RWPE2 (cell line): ENCODE measurements around the gene ILK.

ENCODE experiments used
- ATAC-seq: fragments of 200-7000 bp; cut with Tn5 transposase; 3 replicates; pipeline ENCODE4 v1.9.1; 2021; ENCODE audit warnings: low read depth
- DNase-seq: peaks from one replicate; pipeline ENCODE4 v3.0.0-alpha.2; 2020; ENCODE audit warnings: low spot score
- H3K27ac ChIP-seq: fragments of 450-650 bp; 2 replicates; pipeline ENCODE4 v1.5.1; 2017; ENCODE audit warnings: mild to moderate bottlenecking; ENCODE audit not compliant: poor library complexity, severe bottlenecking
- H3K27me3 ChIP-seq: fragments of 250-450 bp; sonication (Bioruptor Pico); 2 replicates; pipeline ENCODE4 v1.5.1; 2021; ENCODE audit warnings: mild to moderate bottlenecking, moderate library complexity; ENCODE audit not compliant: insufficient read depth, poor library complexity, severe bottlenecking
- H3K36me3 ChIP-seq: fragments of 250-450 bp; sonication (Bioruptor Pico); 2 replicates; pipeline ENCODE4 v1.5.1; 2020; ENCODE audit warnings: low read depth, mild to moderate bottlenecking, moderate library complexity
- H3K4me1 ChIP-seq: fragments of 250-450 bp; sonication (Bioruptor Pico); 2 replicates; pipeline ENCODE4 v1.5.1; 2021; ENCODE audit warnings: mild to moderate bottlenecking, moderate library complexity; ENCODE audit not compliant: insufficient read depth, poor library complexity, severe bottlenecking
- H3K4me3 ChIP-seq: fragments of 250-450 bp; sonication (Bioruptor Pico); 2 replicates; pipeline ENCODE4 v1.5.1; 2021; ENCODE audit warnings: mild to moderate bottlenecking, moderate library complexity; ENCODE audit not compliant: severe bottlenecking
- H3K9me3 ChIP-seq: fragments of 250-450 bp; sonication (Bioruptor Pico); 2 replicates; pipeline ENCODE4 v1.5.1; 2021; ENCODE audit warnings: mild to moderate bottlenecking, moderate library complexity; ENCODE audit not compliant: severe bottlenecking
- TF ChIP-seq, protein P1 (sequence below): fragments of 450-650 bp; IDR thresholded peaks from one replicate; pipeline ENCODE4 v1.5.1; 2017; ENCODE audit warnings: mild to moderate bottlenecking, moderate library complexity; ENCODE audit not compliant: poor library complexity, severe bottlenecking

ILK gene

DNA sequence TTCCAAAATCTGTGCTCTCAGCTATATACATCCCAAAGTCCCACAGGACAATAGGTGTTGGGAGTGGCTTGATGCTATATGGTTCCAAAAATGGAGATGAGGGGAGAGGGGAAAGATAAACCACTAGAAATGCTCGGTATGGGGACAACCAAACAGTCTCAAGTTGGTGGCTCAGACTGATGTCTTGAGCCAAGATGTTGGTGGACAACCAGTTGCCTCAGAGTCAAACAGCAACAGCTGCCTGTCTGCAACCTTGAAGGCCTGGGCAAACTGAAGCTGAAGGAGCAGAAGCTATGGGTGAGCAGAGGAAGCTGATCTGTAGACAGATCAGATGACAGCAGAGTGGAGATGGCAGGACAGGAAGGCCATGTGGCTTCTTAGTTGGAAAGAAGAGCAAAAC, 4.1 kb upstream of the ILK start:
- peaks cover 57% of the 10 kb centered on the region for H3K36me3 ChIP-seq
- H3K27me3 ChIP-seq = no peaks in the 10 kb centered on the region
- H3K4me3 ChIP-seq = no peak overlapping the region
- TF ChIP-seq, protein P1, sequence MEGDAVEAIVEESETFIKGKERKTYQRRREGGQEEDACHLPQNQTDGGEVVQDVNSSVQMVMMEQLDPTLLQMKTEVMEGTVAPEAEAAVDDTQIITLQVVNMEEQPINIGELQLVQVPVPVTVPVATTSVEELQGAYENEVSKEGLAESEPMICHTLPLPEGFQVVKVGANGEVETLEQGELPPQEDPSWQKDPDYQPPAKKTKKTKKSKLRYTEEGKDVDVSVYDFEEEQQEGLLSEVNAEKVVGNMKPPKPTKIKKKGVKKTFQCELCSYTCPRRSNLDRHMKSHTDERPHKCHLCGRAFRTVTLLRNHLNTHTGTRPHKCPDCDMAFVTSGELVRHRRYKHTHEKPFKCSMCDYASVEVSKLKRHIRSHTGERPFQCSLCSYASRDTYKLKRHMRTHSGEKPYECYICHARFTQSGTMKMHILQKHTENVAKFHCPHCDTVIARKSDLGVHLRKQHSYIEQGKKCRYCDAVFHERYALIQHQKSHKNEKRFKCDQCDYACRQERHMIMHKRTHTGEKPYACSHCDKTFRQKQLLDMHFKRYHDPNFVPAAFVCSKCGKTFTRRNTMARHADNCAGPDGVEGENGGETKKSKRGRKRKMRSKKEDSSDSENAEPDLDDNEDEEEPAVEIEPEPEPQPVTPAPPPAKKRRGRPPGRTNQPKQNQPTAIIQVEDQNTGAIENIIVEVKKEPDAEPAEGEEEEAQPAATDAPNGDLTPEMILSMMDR = no peak
- ATAC-seq = no peak
- no peak for DNase-seq
- no peaks in the 10 kb centered on the region for H3K4me1 ChIP-seq
- H3K9me3 ChIP-seq = no peaks in the 10 kb centered on the region
- no peak overlapping the region for H3K27ac ChIP-seq

DNA sequence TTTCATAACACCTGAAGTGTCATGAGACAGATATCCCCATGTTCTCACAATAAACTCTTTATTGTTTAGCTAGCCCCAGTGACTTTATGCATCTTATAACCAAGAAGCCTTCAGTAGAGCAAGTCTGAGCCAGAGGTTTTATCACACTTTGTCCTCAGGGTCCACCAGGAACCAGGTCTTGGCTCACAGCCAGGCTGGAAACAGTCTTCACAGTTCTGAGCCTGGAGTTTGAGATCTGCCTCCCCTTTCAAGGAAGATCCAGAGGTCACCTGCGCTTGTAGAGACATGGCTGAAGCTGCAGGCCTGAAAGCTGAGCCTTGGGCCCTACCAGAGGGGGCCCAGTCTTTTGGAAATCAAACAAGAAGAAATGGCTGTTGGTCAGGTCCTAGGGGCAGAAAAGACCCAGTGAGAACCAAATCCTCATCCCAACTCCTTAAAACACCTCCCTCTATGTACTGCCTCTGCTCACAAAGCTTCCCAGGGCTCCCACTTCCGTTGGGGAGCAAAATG, 3.6 kb upstream of the ILK start:
- TF ChIP-seq, protein P1 = no peak
- Histone ChIP-seq H3K27me3 (no peaks in the 10 kb centered on the region), H3K4me1 (no peaks in the 10 kb centered on the region), H3K9me3 (no peaks in the 10 kb centered on the region), H3K27ac (no peak overlapping the region), H3K36me3 (peaks cover 59% of the 10 kb centered on the region), H3K4me3 (no peak overlapping the region)
- DNase-seq (no peak), ATAC-seq (no peak)

DNA sequence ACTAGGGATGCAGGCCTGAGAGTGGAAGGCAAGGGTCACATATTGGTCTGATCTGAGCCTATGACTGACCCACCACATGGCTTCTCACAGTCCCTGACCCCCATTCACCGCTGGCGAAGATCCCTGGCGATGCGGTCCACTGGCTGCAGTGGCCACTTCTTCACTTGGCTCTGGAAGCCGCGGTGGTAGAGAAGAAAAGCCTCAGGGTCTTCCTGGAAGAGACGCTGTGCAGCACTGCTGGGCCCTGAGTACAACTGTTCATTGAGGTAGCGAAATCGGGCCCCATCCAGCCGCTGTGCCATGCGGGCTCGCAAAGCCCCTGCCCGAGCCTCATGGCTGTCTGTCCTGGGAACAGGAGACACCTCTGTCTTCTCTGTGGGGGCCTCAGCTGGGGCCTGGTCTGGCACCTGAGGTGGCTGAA, 2.5 kb upstream of the ILK start:
- DNase-seq (no peak), ATAC-seq (no peak)
- H3K36me3 ChIP-seq = peaks cover 58% of the 10 kb centered on the region
- no peaks in the 10 kb centered on the region for H3K9me3 ChIP-seq
- no peak overlapping the region for H3K27ac ChIP-seq
- TF ChIP-seq, protein P1 = no peak
- no peaks in the 10 kb centered on the region for H3K27me3 ChIP-seq
- H3K4me3 ChIP-seq = no peak overlapping the region
- peaks cover 3% of the 10 kb centered on the region for H3K4me1 ChIP-seq

DNA sequence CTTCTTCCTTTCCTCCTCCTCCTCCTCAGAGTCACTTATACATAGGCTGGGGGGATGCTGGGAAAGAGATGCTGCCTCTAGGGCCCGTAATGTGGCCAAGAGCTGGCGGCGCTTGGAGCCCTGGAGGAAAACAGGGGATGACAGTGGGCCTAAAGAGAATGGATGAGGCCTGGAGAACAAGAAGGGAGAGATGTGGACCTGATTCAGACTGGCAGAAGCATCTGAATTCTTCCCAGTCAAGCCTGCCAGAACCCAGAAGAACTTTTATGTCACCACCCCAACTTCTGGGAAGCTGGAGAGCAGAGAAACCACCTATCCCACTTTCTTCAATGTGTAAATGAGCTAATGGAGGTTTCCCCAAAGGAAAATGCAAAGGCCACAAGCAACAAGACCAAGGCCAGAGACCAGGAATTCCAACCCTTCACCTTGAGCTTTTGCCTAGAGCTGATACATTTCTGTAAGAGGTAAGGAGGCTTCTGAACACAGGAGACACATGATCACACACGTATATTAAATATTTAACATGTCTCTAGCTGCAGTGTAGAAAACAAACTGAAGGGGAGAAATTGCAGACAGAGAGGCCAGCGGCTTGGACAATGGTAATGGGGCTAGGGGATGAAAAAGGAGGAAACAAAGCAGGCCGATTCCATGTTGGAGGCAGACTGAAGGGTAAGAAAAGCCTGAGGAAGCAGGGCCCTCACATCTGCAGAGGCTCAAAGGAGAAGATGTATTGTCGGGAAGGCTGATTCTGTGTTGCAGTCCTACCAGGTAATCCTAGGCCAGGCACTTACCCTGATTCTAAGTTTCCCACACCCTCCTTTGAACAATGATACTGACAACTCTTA, 1.3 kb upstream of the ILK start:
- ATAC-seq (no peak), DNase-seq (no peak)
- H3K27ac ChIP-seq = no peak overlapping the region

More for the DNA sequence above, 1.3 kb upstream of the ILK start:
- Histone ChIP-seq H3K4me3 (peak overlapping the region; percentile 75), H3K36me3 (peaks cover 58% of the 10 kb centered on the region), H3K4me1 (peaks cover 16% of the 10 kb centered on the region), H3K27me3 (no peaks in the 10 kb centered on the region), H3K9me3 (no peaks in the 10 kb centered on the region)
- TF ChIP-seq, protein P1 = no peak
